Skeletal muscle tissue (tissue), 4 donors: ENCODE results near the gene ZFR2. TPM values are rescaled to one million over a fixed set of nuclear protein-coding genes. Genes with fewer than 3 reads are reported as not detected.

Source experiments
- H3K27ac ChIP-seq: one replicate; pipeline ENCODE4 v1.7.0; 2013; ENCODE audit warnings: mild to moderate bottlenecking, low read depth, low read length, inconsistent platforms
- H3K27me3 ChIP-seq, 3 donors: one replicate each; pipeline ENCODE4 v1.7.0; 2013; ENCODE audit warnings: low read length in 3 of 3; ENCODE audit not compliant: control insufficient read depth in 3 of 3, insufficient read depth in 3 of 3
- H3K36me3 ChIP-seq, 3 donors: one replicate each; pipeline ENCODE4 v1.7.0; 2013; ENCODE audit warnings: low read length in 3 of 3; ENCODE audit not compliant: control insufficient read depth in 3 of 3, insufficient read depth in 3 of 3
- H3K4me1 ChIP-seq, 3 donors: one replicate each; pipeline ENCODE4 v1.7.0; 2013; ENCODE audit warnings: low read length in 3 of 3, mild to moderate bottlenecking in 3 of 3; ENCODE audit not compliant: control insufficient read depth in 3 of 3, insufficient read depth in 3 of 3
- H3K4me3 ChIP-seq, 3 donors: one replicate each; pipeline ENCODE4 v1.7.0; 2013; ENCODE audit warnings: low read length in 3 of 3
- H3K9ac ChIP-seq, 3 donors: one replicate each; pipeline ENCODE4 v1.7.0; 2013; ENCODE audit warnings: low read length in 3 of 3, mild to moderate bottlenecking in 3 of 3, moderate library complexity in 2 of 3, low read depth in 1 of 3
- H3K9me3 ChIP-seq, 3 donors: one replicate each; pipeline ENCODE4 v1.7.0; 2013; ENCODE audit warnings: low read length in 3 of 3; ENCODE audit not compliant: control insufficient read depth in 3 of 3
- total RNA-seq: library from RNA; depleted of rRNA; stranded (reverse); fragments of >200 nt; gene quantifications from one replicate; pipeline ENCODE4 v1.2.3, GENCODE V29; 2014
- donor health status: Osteomylitis.

ZFR2 gene
- not detected for total RNA-seq

DNA sequence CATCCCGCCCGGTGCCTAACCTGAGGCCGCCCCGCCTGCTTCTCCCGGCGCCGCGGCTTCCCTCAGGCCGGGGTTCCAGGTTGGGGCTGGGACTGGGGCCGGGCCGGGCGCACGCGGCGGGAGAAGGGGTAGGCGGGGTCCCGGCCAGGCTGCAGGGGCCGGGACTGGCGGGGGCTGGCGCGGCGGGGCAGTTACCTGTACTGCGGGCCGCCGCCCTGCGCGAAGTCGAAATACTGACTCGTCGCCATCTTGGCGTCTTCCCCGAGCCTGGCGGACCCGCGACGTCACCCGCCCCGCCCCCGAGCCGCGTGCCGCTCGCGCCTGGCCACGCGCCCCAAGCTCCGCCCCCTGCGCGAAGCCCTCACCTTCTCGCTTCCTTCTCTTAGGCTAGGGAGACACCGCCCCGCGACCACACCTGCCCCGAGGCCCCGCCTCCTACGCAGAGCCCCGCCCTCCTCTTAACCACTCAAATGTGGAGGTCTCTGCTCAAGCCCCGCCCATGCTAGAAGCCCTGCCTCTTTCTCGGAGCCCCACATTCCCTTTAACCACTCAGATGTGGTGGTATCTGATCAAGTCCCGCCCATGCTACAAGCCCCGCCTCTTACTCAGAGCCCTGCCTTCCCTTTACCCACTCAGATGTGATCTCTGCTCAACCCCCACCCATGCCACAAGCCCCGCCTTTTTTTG, at the start of gene ZFR2:
Gene ZFR2 (minus strand): TSS at position 269 of the 687 bp plus-strand sequence. CDS start 21 bp downstream, at position 248.
- H3K27me3 ChIP-seq, result peaks cover 38 to 51% (median 48%) of the 10 kb centered on the region in 3 donors
- no peak within 1 kb of the TSS for H3K4me3 ChIP-seq
- H3K36me3 ChIP-seq, result no peaks in the 10 kb centered on the region
- H3K9me3 ChIP-seq, result no peaks in the 10 kb centered on the region
- no peak within 1 kb of the TSS for H3K9ac ChIP-seq
- no peak within 1 kb of the TSS for H3K27ac ChIP-seq
- no peaks in the 10 kb centered on the region for H3K4me1 ChIP-seq

DNA sequence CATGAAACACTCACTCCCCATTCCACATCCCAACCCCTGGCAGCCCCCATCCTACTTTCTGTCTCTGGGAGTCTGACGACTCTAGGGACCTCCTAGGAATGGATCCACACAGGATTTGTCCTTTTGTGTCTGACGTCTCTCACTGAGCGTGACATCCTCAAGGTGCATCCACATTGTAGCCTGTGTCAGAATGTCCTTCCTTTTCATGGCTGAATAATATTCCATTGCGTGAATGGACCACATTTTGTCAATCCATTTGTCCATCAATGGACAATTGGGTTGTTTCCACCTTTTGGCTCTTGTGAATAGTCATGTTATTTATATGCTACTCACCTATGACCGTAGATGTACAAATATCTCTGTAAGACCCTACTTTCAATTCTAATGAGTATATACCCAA, 47.2 kb upstream of the ZFR2 start:
- Histone ChIP-seq H3K4me1 (no peaks in the 10 kb centered on the region), H3K36me3 (no peaks in the 10 kb centered on the region), H3K27me3 (no peaks in the 10 kb centered on the region), H3K4me3 (no peak overlapping the region), H3K9ac (no peak overlapping the region), H3K27ac (no peak overlapping the region), H3K9me3 (peaks cover 0 to 6% (median 3%) of the 10 kb centered on the region in 3 donors)

DNA sequence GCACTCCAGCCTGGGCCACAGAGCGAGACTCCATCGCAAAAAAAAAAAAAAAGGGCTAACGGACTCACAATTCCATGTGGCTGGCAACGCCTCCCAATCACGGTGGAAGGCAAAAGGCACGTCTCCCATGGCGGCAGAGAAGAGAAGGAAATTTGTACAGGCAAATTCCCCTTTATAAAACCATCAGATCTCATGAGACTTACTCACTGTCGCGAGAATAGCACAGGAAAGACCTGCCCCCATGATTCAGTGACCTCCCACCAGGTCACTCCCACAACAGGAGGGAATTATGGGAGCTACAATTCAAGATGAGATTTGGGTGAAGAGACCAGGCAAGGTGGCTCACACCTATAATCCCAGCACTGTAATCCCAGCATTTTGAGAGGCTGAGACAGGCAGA, 45.4 kb upstream of the ZFR2 start:
- H3K36me3 ChIP-seq, result no peaks in the 10 kb centered on the region
- no peak overlapping the region for H3K4me3 ChIP-seq
- no peak overlapping the region for H3K9ac ChIP-seq
- no peaks in the 10 kb centered on the region for H3K27me3 ChIP-seq
- no peak overlapping the region for H3K27ac ChIP-seq
- H3K4me1 ChIP-seq, result no peaks in the 10 kb centered on the region
- peaks cover 2 to 4% (median 3%) of the 10 kb centered on the region in 3 donors for H3K9me3 ChIP-seq

- no peaks in the 10 kb centered on the region for H3K36me3 ChIP-seq
Measured at GRCh38 chr19:3910105-3910504, 41.3 kb upstream of the ZFR2 start.

GRCh38 chr19:3908266-3909054, 39.6 kb upstream of the ZFR2 start:
- Histone ChIP-seq H3K36me3 (no peaks in the 10 kb centered on the region), H3K9ac (no peak overlapping the region), H3K27me3 (peaks cover 0 to 4% (median 0%) of the 10 kb centered on the region in 3 donors), H3K4me3 (no peak overlapping the region), H3K9me3 (peaks cover 0 to 4% (median 3%) of the 10 kb centered on the region in 3 donors), H3K4me1 (no peaks in the 10 kb centered on the region), H3K27ac (no peak overlapping the region)

More at GRCh38 chr19:3910105-3910504, 41.3 kb upstream of the ZFR2 start:
- H3K27ac ChIP-seq, result no peak overlapping the region
- H3K4me3 ChIP-seq, result no peak overlapping the region
- H3K27me3 ChIP-seq, result peaks cover 0 to 3% (median 0%) of the 10 kb centered on the region in 3 donors
- H3K9ac ChIP-seq, result no peak overlapping the region
- H3K4me1 ChIP-seq, result no peaks in the 10 kb centered on the region
- peaks cover 0 to 4% (median 3%) of the 10 kb centered on the region in 3 donors for H3K9me3 ChIP-seq

DNA sequence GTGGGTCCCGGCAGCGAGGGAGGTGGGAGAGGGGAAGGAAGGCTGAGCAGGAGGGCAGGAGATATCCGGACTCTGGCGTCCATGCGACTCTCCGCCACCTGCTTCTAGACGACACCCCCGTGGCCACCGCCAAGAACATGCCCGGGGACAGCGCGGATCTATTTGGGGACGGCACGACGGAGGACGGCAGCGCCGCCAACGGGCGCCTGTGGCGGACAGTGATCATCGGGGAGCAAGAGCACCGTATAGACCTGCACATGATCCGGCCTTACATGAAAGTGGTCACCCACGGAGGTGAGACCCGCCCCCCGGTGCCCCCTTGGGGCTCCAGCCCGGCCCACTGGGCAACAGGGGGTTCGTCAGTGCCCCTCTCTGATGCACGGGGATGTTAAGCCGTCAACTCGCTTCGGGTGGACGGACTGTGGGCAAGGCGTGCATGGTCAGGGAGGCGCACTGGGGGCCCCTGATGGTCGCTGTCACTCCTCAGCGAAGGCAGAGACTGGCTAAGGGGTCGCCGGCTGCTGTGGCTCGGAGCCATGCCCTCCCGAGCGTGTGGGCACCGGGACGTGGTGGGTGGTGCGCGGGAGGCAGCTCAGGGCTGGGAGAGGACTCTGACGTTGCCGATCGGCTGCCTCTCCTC, 38.9 kb upstream of the ZFR2 start:
- H3K4me3 ChIP-seq, result no peak overlapping the region
- H3K4me1 ChIP-seq, result no peaks in the 10 kb centered on the region
- peaks cover 0 to 4% (median 3%) of the 10 kb centered on the region in 3 donors for H3K9me3 ChIP-seq

DNA sequence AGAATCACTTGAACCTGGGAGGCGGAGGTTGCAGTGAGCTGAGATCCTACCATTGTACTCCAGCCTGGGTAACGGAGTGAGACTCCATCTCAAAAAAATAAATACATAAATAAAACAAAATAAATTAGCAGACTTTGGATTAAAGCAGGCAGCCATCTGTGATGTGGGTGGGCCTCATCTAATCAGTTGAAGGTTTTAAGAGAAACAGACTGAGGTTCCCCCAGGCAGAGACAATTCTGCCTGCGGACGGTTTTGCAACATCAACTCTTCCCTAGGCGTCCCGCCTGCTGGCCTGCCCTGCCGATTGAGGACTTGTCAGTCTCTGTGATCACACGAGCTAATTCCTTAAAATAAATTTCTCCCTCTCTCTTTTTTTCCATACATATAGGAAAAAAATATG, 35.4 kb upstream of the ZFR2 start:
- Histone ChIP-seq H3K27me3 (peaks cover 0 to 14% (median 4%) of the 10 kb centered on the region in 3 donors), H3K27ac (no peak overlapping the region), H3K4me3 (no peak overlapping the region), H3K9me3 (no peaks in the 10 kb centered on the region), H3K4me1 (peaks cover 0 to 6% (median 0%) of the 10 kb centered on the region in 3 donors), H3K9ac (no peak overlapping the region), H3K36me3 (no peaks in the 10 kb centered on the region)

More for the DNA sequence above, 38.9 kb upstream of the ZFR2 start:
- Histone ChIP-seq H3K27ac (no peak overlapping the region), H3K9ac (no peak overlapping the region), H3K27me3 (peaks cover 0 to 5% (median 0%) of the 10 kb centered on the region in 3 donors), H3K36me3 (no peaks in the 10 kb centered on the region)

DNA sequence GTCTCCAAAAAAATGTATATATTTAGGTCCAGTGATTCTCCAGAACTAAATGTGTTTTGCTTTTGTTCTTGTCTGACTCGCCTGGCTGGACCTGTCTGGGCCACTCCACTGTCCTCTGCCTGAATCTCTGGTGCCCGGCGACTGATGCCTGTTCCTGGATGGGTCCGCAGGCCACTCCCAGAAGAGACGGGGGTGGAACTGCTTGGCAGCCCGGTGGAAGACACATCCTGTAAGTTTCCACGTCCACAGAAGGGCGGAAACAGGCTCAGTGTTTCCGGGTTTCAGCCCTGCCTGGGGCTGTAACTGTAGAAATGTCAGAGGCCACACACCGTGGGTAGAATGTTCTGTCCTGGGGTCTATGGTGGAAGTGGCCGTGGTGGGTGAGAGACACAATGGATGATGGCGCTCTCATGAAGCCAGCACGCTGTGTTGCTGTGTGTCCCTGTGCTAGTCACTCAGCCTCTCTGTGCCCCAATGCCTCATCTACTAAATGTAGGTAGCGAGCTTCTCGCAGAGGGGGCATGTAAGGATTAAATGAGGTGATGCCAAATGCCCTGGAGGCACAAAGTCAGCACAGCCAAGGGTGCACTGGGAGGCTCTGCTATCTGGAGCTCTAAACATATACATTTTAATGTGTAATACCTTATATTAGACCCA, 33.6 kb upstream of the ZFR2 start:
- Histone ChIP-seq H3K27ac (no peak overlapping the region), H3K9ac (no peak overlapping the region), H3K9me3 (no peaks in the 10 kb centered on the region), H3K4me1 (peaks cover 0 to 6% (median 0%) of the 10 kb centered on the region in 3 donors), H3K27me3 (peaks cover 0 to 18% (median 14%) of the 10 kb centered on the region in 3 donors), H3K36me3 (no peaks in the 10 kb centered on the region), H3K4me3 (no peak overlapping the region)

- H3K4me1 ChIP-seq, result peaks cover 0 to 6% (median 0%) of the 10 kb centered on the region in 3 donors
- no peak overlapping the region for H3K27ac ChIP-seq
- peaks cover 3 to 14% (median 14%) of the 10 kb centered on the region in 3 donors for H3K27me3 ChIP-seq
- H3K36me3 ChIP-seq, result no peaks in the 10 kb centered on the region
- no peaks in the 10 kb centered on the region for H3K9me3 ChIP-seq
- H3K4me3 ChIP-seq, result no peak overlapping the region
- H3K9ac ChIP-seq, result no peak overlapping the region
Measured at GRCh38 chr19:3899531-3900294, 30.9 kb upstream of the ZFR2 start.
